ENCODE measurements around the gene DUSP7.

DNA sequence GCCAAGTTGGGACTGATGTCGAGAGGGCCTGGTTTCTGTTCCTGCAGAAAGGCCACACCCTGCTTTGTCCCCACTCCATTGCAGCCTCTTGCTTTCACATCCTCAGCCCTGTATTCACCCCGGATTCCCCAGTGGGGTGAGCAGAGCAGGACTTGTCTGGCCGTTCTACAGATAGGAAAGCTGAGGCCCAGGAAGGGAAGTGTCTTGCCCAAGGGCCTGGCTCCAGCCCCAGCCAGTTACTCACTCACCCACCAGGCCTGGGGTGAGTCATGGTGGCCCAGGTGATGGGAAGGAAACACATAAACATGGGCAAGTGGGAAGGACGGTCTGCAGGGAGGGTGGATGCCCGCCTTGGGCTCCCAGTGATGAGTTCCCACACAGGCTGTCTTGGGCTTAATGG, 6.1 kb upstream of the DUSP7 start:
- TF ChIP-seq POLR2A (IDR thresholded peaks at IDR 0.05): no peak
- TF ChIP-seq, protein P1, sequence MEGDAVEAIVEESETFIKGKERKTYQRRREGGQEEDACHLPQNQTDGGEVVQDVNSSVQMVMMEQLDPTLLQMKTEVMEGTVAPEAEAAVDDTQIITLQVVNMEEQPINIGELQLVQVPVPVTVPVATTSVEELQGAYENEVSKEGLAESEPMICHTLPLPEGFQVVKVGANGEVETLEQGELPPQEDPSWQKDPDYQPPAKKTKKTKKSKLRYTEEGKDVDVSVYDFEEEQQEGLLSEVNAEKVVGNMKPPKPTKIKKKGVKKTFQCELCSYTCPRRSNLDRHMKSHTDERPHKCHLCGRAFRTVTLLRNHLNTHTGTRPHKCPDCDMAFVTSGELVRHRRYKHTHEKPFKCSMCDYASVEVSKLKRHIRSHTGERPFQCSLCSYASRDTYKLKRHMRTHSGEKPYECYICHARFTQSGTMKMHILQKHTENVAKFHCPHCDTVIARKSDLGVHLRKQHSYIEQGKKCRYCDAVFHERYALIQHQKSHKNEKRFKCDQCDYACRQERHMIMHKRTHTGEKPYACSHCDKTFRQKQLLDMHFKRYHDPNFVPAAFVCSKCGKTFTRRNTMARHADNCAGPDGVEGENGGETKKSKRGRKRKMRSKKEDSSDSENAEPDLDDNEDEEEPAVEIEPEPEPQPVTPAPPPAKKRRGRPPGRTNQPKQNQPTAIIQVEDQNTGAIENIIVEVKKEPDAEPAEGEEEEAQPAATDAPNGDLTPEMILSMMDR (IDR thresholded peaks at IDR 0.05 in 8 of 11, conservative IDR thresholded peaks at IDR 0.05 in 3 of 11): no peak
- no peak for TF ChIP-seq POLR2AphosphoS5 (IDR thresholded peaks at IDR 0.05)

Data from spleen (tissue), 7 donors.